ENCODE measurements around the gene TRNAU1AP. TPM values are rescaled to one million over a fixed set of nuclear protein-coding genes. Genes with fewer than 3 reads are reported as not detected.
"Not testable (repeated sequence)": the region's sequence is repeated elsewhere in the genome, so short reads cannot be mapped to it uniquely, and the experiment has no call there.

Gene TRNAU1AP
- polyA plus RNA-seq, 12 donors, result 17.0 to 24.4 (median 20.4) TPM; not detected in 2

- no peak for DNase-seq
Measured at GRCh38 chr1:28519946-28520725, 32.7 kb upstream of the TRNAU1AP start.

DNA sequence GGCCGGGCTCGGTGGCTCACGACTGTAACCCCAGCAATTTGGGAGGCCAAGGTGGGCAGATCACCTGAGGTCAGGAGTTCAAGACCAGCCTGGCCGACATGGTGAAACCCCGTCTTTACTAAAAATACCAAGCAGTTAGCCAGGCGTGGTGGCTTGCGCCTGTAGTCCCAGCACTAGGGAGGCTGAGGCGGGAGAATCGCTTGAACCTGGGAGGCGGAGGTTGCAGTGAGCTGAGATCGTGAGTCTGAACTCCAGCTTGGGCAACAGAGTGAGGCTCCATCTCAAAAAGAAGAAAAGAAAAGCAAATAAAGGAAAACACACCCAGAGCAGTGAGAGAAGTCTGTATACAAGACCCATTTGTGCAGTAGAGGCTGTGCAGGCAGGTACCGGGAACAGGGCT lies 32.1 kb upstream of the TRNAU1AP start:
- DNase-seq, result not testable (repeated sequence)

DNA sequence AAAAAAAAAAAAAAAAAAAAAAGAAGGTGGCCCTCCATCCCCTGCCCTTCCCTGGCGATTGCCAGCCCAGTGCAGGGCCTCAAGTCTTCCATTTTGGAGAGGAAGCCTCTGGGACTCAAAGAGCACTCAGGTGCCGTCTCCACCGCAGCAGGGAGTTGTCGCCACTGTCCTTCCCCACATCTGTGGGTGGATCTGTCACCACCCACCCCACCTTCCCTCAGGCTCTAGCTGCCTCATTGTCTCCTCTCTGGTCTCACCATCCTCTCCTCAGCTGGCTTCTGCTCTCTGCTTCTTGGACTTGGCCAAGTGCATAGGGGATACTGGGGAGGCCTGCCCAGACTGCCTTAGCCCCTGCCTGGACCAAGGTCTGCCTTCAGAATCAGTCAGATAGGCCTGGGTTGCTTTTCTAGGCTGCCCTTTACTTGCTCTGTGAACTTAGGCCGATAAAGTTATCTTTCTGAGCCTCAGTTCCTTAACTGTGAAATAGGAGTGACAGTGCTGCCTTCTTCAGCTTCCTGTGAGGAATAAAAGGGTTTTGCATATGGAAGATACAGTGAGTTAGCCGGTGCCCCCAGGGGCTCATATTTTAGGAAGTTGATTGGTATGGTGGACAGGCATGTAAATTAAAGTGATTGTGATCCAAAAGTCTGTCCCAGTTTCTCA lies 31.3 kb upstream of the TRNAU1AP start:
- DNase-seq, result no peak

DNA sequence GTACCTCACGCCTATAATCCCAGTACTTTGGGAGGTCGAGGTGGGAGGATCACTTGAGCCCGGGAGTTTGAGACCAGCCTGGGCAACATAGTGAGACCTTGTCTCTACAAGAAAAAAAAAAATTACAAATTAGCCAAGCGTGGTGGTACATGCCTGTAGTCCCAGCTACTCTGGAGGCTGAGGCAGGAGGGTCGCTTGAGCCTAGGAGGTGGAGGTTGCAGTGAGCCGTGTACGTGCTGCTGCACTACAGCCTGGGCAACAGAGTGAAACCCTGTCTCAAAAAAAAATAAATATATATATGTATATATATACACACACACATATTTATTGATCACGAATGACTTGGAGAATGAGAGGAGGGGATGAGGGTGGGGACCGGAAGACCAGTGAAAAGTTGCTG lies 30.3 kb upstream of the TRNAU1AP start:
- DNase-seq, result not testable (repeated sequence)

GRCh38 chr1:28525002-28525642 lies 27.8 kb upstream of the TRNAU1AP start:
- DNase-seq, result not testable (repeated sequence)

DNA sequence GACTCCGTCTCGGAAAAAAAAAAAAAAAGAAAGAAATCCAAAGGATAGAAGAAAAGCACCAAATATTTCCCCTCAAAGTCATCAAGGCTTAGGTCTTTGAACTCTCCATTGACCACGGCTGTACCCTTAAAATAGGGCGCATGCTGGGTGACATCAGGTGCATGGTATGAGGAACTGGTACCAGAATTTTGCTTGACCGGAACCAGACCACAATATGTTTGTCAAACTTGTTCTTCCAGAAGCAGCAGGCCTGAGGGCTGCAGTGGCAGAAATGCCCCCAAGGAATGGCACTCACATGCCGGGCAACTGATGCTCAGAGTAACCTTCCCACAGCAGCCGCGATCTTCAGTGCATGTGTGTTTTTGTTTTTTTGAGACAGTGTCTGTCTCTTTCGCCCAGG lies 26.0 kb upstream of the TRNAU1AP start:
- DNase-seq, result no peak

DNA sequence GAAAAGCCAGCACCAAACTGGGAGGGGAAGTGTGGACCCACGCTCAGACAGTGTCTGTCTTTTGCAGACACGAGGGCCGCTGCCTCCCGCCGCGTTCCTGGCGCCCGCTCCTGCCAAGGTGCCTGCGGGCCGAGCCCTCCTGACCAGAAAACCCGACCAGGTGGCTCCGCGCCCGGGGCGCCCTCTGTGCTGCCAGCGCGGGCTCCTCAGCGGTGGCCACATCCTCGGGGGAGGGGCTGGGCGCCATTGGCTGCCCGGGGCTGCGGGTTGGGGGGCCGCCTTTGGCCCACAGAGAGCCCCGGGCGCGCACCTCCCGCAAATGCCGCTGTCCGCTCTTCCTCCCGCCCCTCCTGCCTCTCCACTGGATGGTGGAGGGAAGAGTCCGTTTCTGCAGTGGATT lies 22.4 kb upstream of the TRNAU1AP start:
- DNase-seq, result no peak

GRCh38 chr1:28534671-28535070 lies 18.2 kb upstream of the TRNAU1AP start:
- no peak for DNase-seq

DNA sequence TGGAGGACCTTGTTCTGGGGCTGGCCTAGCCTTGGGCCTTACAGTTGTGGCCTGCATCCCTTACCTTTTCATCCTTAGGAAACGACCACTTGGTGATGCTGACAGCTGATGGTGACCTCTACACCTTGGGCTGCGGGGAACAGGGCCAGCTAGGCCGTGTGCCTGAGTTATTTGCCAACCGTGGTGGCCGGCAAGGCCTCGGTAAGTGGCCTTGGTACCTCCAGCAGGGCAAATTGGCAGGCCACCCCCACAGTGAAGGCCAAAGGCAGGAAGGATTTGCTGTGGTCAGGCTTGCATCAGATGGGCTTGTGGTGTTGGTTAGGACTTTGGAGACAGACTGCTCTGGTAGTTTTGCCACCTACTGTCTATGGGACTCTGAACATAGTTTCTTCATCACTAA lies 17.7 kb upstream of the TRNAU1AP start:
- DNase-seq, result no peak

GRCh38 chr1:28537457-28538199 lies 15.3 kb upstream of the TRNAU1AP start:
- no peak for DNase-seq

DNA sequence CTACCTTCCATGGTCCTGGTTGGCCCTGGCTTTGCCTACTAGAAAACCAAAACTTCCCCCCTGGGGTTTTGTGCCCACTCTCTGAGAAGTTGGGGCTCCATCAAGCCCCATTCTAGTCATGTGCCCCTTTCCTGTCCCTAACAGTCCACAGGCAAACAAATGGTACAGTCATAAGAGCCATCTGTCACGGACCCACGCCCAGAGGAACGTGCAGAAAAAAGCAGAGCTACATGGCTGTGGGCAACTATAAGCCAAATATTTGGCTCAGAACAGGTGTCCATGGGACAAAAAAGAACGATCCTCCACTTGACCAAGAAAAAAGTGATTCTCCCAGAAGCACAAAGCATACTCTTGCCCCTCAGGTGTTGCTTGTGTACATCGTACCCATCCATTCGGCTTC lies 14.6 kb upstream of the TRNAU1AP start:
- DNase-seq, result no peak

DNA sequence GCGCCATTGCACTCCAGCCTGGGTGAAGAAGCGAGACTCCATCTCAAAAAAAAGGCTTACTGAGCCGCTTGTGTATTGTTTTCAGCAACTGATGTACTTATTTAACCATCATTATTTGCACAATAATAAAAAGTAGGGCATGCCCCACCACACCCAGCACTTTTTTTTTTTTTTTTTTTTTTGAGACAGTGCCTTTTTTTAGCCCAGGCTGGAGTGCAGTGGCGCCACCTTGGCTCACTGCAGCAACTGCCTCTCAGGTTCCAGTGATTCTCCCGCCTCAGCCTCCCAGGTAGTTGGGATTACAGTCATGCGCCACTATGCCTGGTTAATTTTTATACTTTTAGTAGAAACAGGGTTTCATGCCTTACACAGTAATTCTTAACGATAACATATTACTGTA lies 12.2 kb upstream of the TRNAU1AP start:
- no peak for DNase-seq

DNA sequence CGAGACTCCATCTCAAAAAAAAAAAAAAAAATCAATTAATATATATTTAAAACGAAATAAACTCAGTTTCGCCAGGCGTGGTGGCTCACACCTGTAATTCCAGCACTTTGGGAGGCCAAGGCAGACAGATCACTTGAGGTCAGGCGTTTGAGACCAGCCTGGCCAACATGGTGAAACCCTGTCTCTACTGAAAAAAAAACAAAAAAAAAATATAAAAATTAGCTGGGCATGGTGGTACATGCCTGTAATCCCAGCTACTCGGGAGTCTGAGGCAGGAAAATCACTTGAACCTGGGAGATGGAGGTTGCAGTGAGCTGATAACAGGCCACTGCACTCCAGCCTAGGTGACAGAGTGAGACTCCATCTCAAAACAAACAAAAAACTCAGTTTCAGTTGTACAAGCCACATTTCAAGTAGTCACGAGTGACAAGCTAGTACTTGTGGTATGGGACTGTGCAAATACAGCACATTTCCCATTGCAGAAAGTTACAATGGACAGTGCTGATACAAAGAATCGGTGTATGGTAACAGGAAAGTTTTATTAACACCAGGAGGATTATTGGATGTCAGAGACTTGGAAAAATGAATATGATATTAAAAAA lies 11.4 kb upstream of the TRNAU1AP start:
- not testable (repeated sequence) for DNase-seq

DNA sequence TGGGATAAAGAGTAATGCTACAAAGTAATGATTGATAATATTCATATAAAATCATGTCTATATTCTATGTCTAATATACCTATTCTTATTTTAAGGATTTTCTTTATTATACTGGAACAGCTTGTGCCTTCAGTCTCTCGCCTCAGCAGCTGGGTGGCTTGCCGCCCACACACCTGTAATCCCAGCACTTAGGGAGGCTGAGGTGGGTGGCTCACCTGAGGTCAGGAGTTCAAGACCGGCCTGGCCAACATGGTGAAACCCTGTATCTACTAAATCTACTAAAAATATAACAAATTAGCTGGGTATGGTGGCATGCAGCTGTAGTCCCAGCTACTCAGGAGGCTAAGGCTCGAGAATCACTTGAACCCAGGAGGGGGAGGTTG lies 7.6 kb upstream of the TRNAU1AP start:
- no peak for DNase-seq

- DNase-seq, result no peak
Measured at GRCh38 chr1:28548318-28548717, 4.6 kb upstream of the TRNAU1AP start.

DNA sequence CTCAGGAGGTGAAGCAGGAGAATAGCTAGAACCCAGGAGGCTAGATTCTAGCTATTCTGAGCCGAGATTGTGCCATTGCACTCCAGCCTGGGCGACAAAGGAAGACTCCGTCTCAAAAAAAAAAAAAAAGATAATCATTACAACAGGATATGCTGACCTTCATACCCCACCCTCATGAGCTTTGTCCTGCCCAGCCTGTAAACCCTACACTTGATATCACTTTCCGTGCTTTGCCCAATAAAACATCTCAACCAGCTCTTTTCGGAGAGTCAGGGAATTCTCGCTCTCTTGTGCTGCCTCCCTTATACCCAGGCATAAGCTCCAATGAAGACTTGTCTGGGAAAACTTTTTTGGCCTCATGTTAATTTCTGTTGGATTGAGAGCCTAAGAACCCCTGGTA lies 1.5 kb upstream of the TRNAU1AP start:
- no peak for DNase-seq

DNA sequence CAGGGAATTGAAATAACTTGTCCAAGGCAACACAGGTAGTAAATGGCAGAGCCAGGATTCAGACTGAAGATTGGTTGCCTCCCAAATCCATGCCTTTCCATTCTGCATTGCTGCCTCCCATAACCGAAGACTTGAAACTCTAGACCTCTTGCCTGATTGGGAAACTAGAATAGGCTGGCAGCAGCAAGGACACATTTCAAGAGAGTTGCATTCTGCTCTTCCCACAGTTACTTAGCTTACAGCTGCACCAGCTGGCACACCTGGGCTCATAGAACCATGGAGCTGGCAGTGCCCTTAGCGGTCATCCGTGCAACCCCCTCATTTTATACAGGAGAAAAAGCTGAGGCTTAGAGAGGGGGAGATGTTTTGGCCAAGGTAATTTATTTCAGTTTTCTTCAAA lies 8.0 kb downstream of the TRNAU1AP start:
- no peak for DNase-seq

- DNase-seq, result no peak
Measured at GRCh38 chr1:28564310-28564709, 11.4 kb downstream of the TRNAU1AP start.

GRCh38 chr1:28565040-28565439 lies 12.2 kb downstream of the TRNAU1AP start:
- no peak for DNase-seq

DNA sequence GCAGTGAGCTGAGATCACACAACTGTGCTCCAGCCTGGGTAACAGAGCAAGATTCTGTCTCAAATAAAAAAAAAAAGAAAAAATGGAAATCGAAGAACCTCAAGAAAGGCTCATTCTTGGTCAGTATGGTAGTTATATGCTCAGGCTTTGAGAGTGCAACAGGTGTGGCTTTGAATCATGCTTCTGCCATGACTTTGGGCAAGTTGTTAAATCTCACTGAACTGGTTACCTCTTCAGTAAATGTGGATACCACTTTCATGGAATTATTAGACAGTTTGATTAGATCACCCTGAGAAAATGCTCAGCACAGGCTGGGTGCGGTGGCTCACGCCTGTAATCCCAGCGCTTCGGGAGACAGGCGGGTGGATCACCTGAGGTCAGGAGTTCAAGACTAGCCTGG lies 12.8 kb downstream of the TRNAU1AP start:
- no peak for DNase-seq

- DNase-seq, result no peak
Measured at GRCh38 chr1:28566931-28567330, 14.0 kb downstream of the TRNAU1AP start.

GRCh38 chr1:28571911-28572310 lies 19.0 kb downstream of the TRNAU1AP start:
- no peak for DNase-seq
